ENCODE results near the gene RNF26. TPM values are rescaled to one million over a fixed set of nuclear protein-coding genes. Genes with fewer than 3 reads are reported as not detected.
A peak's percentile ranks its signal among the peaks of the same experiment; 100 is the strongest.

RNF26 gene
- total and polyA plus RNA-seq, 10 of the 15 experiments (the other 5 are each of a cell fraction or from before 2014, with no cell fraction given) = 2.8 to 54.5 (median 17.7) TPM

- TF ChIP-seq RAD51 (IDR thresholded peaks at IDR 0.05) (no peak), RCOR1 (conservative IDR thresholded peaks at IDR 0.05; ENCODE audit: low read depth, low read length) (no peak), ZNF207 (IDR thresholded peaks at IDR 0.05; ENCODE audit: borderline replicate concordance) (no peak), SPI1 (IDR thresholded peaks at IDR 0.05; ENCODE audit: borderline replicate concordance, insufficient read depth, low read depth, low read length) (no peak), DPF2 (IDR thresholded peaks at IDR 0.05) (peak; percentile 31; the same call in 1 of the 2 replicates), EP300 (IDR thresholded peaks at IDR 0.05; ENCODE audit: borderline replicate concordance in 1 of 2, control insufficient read depth in 1 of 2, low read depth in 2 of 2, low read length in 2 of 2) (no peak), CBX3 (IDR thresholded peaks at IDR 0.05; ENCODE audit: borderline replicate concordance, low read depth) (no peak), ZBTB11 (CRISPR knock-in tag; IDR thresholded peaks at IDR 0.05) (no peak), ATF2 (IDR thresholded peaks at IDR 0.05; ENCODE audit: low read length) (no peak), RBBP5 (conservative IDR thresholded peaks at IDR 0.05) (no peak)
- TF ChIP-seq, protein P1, sequence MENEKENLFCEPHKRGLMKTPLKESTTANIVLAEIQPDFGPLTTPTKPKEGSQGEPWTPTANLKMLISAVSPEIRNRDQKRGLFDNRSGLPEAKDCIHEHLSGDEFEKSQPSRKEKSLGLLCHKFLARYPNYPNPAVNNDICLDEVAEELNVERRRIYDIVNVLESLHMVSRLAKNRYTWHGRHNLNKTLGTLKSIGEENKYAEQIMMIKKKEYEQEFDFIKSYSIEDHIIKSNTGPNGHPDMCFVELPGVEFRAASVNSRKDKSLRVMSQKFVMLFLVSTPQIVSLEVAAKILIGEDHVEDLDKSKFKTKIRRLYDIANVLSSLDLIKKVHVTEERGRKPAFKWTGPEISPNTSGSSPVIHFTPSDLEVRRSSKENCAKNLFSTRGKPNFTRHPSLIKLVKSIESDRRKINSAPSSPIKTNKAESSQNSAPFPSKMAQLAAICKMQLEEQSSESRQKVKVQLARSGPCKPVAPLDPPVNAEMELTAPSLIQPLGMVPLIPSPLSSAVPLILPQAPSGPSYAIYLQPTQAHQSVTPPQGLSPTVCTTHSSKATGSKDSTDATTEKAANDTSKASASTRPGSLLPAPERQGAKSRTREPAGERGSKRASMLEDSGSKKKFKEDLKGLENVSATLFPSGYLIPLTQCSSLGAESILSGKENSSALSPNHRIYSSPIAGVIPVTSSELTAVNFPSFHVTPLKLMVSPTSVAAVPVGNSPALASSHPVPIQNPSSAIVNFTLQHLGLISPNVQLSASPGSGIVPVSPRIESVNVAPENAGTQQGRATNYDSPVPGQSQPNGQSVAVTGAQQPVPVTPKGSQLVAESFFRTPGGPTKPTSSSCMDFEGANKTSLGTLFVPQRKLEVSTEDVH (IDR thresholded peaks at IDR 0.05; ENCODE audit: low read depth, partially characterized antibody) = no peak
These were observed 13.4 kb upstream of the RNF26 start (continued) for GRCh38 chr11:119320776-119321524.
